Measurements from ENCODE around the gene SASH1.

GRCh38 chr6:148383658-148384368 lies 41.2 kb downstream of the SASH1 start:
- TF ChIP-seq CTCF (IDR thresholded peaks at IDR 0.05) (no peak), POLR2A (IDR thresholded peaks at IDR 0.05) (no peak), POLR2AphosphoS5 (IDR thresholded peaks at IDR 0.05) (no peak)
